ENCODE results near the gene PSMA7.

DNA sequence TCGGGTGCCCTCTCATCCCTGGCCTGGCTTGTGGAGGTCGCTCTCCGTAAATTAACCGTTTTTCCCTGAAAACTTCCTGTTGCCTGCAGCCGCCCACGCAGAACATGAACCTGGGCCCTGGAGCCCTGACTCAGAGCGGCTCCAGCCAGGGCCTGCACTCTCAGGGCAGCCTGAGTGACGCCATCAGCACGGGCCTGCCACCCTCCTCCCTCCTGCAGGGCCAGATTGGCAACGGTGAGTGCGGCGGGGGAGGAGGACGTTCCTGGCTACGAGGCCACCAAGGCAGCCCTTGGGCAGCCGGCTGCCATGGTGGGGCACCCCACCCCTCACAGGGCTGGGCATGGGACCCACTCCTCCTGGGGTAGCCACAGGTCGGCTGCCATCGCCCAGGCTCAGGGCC, 18.2 kb upstream of the PSMA7 start:
- TF ChIP-seq, protein P1, sequence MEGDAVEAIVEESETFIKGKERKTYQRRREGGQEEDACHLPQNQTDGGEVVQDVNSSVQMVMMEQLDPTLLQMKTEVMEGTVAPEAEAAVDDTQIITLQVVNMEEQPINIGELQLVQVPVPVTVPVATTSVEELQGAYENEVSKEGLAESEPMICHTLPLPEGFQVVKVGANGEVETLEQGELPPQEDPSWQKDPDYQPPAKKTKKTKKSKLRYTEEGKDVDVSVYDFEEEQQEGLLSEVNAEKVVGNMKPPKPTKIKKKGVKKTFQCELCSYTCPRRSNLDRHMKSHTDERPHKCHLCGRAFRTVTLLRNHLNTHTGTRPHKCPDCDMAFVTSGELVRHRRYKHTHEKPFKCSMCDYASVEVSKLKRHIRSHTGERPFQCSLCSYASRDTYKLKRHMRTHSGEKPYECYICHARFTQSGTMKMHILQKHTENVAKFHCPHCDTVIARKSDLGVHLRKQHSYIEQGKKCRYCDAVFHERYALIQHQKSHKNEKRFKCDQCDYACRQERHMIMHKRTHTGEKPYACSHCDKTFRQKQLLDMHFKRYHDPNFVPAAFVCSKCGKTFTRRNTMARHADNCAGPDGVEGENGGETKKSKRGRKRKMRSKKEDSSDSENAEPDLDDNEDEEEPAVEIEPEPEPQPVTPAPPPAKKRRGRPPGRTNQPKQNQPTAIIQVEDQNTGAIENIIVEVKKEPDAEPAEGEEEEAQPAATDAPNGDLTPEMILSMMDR (IDR thresholded peaks at IDR 0.05), result no peak
- TF ChIP-seq POLR2A (IDR thresholded peaks at IDR 0.05), result no peak

All from thyroid gland (tissue), 4 donors.